ENCODE results near the gene SAMD11. TPM values are rescaled to one million over a fixed set of nuclear protein-coding genes. Genes with fewer than 3 reads are reported as not detected.

The SAMD11 gene
- total RNA-seq, 4 donors from 2014 or later: 2.2 to 26.9 (median 3.0) TPM; not detected in 1

GRCh38 chr1:941015-941587 lies 17.4 kb downstream of the SAMD11 start:
- Histone ChIP-seq H3K36me3 (peaks cover 0 to under 1% (median 0%) of the 10 kb centered on the region in 4 donors), H3K27me3 (peaks cover 78% of the 10 kb centered on the region), H3K4me3 (peak overlapping the region in 2 of 4 donors; percentile 39 to 51), H3K4me1 (peaks cover 23 to 41% (median 35%) of the 10 kb centered on the region in 4 donors), H3K27ac (peak overlapping the region; percentile 40 to 82 (median 70)), H3K9me3 (no peaks in the 10 kb centered on the region)
- TF ChIP-seq POLR2AphosphoS5 (IDR thresholded peaks at IDR 0.05) (no peak), CTCF (IDR thresholded peaks at IDR 0.05) (no peak), EP300 (IDR thresholded peaks at IDR 0.05; ENCODE audit: low read depth) (no peak), POLR2A (IDR thresholded peaks at IDR 0.05) (no peak)
- DNase-seq: no peak
- 1% methylated on average over 14 of the region's 36 CpGs; no CpG with 5 or more reads in 1 of the 2 donors for WGBS, 2 donors (ENCODE audit: low coverage in 1 of 2)
- in situ Hi-C loops (cut with MboI; ENCODE audit: low pct_ligation_motif_present in 1 of 4, low pct_unique_long_range_greater_than_20kb in 1 of 4, low sequenced_read_pairs in 3 of 4): no loop called here
- intact Hi-C loops (cut with DNase I; ENCODE audit: low total_unique reads): no loop called here

DNA sequence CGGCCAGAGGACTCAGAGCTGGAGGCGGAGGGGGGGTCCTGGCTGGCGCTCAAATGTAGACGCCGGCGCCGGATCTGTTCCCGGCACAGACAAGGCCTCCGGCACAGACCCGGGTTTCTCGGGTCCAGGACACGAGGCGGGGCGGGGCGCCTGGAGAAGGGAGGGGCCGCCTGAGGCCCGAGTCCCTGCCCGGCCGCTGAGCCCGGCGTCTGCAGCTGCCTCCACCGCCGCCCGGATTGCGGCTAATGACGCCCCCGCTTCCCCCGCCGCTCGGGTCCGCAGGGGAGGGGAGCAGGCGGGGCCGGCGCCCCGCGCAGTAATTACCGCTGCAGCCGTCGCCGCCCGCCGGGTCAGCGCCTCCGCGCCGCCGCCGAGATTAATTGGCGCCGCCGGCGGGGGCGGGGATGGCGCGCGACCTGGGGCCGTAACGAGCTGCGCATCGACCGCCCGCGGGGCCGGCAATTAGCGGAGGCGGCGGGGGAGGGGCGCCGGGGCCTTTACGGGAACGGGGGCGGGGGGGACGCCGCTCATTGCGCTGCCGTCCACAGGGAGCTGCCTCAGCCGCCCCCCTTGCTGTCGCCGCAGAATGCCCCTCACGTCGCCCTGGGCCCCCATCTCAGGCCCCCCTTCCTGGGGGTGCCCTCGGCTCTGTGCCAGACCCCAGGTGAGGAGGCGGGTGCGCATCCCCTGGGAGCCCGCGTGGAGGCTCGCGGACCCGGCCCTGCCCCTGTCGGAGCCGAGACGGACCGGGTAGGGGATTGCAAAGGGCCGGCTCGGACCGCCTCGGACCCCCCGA lies 18.1 kb downstream of the SAMD11 start:
- H3K9me3 ChIP-seq: no peaks in the 10 kb centered on the region
- peak in 1 of 3 donors; percentile 4 for TF ChIP-seq POLR2AphosphoS5 (IDR thresholded peaks at IDR 0.05)
- no peak for TF ChIP-seq POLR2A (IDR thresholded peaks at IDR 0.05)
- in situ Hi-C loops (cut with MboI; ENCODE audit: low pct_ligation_motif_present in 1 of 4, low pct_unique_long_range_greater_than_20kb in 1 of 4, low sequenced_read_pairs in 3 of 4): no loop called here

DNA sequence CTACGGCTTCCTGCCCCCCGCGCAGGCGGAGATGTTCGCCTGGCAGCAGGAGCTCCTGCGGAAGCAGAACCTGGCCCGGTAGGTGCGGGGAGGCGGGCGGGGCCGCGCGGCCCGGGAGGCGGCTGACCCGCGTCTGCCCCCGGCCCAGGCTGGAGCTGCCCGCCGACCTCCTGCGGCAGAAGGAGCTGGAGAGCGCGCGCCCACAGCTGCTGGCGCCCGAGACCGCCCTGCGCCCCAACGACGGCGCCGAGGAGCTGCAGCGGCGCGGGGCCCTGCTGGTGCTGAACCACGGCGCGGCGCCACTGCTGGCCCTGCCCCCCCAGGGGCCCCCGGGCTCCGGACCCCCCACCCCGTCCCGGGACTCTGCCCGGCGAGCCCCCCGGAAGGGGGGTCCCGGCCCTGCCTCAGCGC lies 18.7 kb downstream of the SAMD11 start:
- Histone ChIP-seq H3K36me3 (peaks cover 0 to 4% (median 0%) of the 10 kb centered on the region in 4 donors), H3K27ac (peak overlapping the region; percentile 45 to 82 (median 70)), H3K9me3 (no peaks in the 10 kb centered on the region), H3K4me3 (peak overlapping the region in 3 of 4 donors; percentile 25 to 51 (median 39)), H3K4me1 (peaks cover 23 to 41% (median 34%) of the 10 kb centered on the region in 4 donors), H3K27me3 (peaks cover 65% of the 10 kb centered on the region)
- DNase-seq: no peak
- in situ Hi-C loops (cut with MboI; ENCODE audit: low pct_ligation_motif_present in 1 of 4, low pct_unique_long_range_greater_than_20kb in 1 of 4, low sequenced_read_pairs in 3 of 4) (no loop called here), intact Hi-C loops (cut with DNase I; ENCODE audit: low total_unique reads) (no loop called here)
- no peak for TF ChIP-seq POLR2A (IDR thresholded peaks at IDR 0.05)
- no peak for TF ChIP-seq POLR2AphosphoS5 (IDR thresholded peaks at IDR 0.05)
- WGBS, 2 donors (ENCODE audit: low coverage in 1 of 2): 0% methylated on average over 10 of the region's 48 CpGs; no CpG with 5 or more reads in 1 of the 2 donors

More for the DNA sequence above, 18.1 kb downstream of the SAMD11 start:
- DNase-seq: peak; percentile 73
- 1% methylated on average over 28 of the region's 98 CpGs; no CpG with 5 or more reads in 1 of the 2 donors for WGBS, 2 donors (ENCODE audit: low coverage in 1 of 2)
- peak overlapping the region; percentile 15 to 51 (median 32) for H3K4me3 ChIP-seq
- H3K4me1 ChIP-seq: peaks cover 23 to 41% (median 34%) of the 10 kb centered on the region in 4 donors
- H3K27ac ChIP-seq: peak overlapping the region; percentile 40 to 82 (median 70)
- peaks cover 0 to 4% (median 0%) of the 10 kb centered on the region in 4 donors for H3K36me3 ChIP-seq
- intact Hi-C loops (cut with DNase I; ENCODE audit: low total_unique reads): no loop called here
- peaks cover 71% of the 10 kb centered on the region for H3K27me3 ChIP-seq

GRCh38 chr1:942864-943533 lies 19.3 kb downstream of the SAMD11 start:
- 20 to 44% methylated on average over 2 to 21 of the region's 27 CpGs for WGBS, 2 donors (ENCODE audit: low coverage in 1 of 2)
- DNase-seq: peak; percentile 46
- Histone ChIP-seq H3K9me3 (no peaks in the 10 kb centered on the region), H3K4me3 (peak overlapping the region in 2 of 4 donors; percentile 39 to 51), H3K27ac (peak overlapping the region; percentile 65 to 82 (median 70)), H3K36me3 (peaks cover 0 to 4% (median 0%) of the 10 kb centered on the region in 4 donors), H3K27me3 (peaks cover 59% of the 10 kb centered on the region), H3K4me1 (peaks cover 23 to 41% (median 34%) of the 10 kb centered on the region in 4 donors)
- TF ChIP-seq POLR2A (IDR thresholded peaks at IDR 0.05) (no peak), EP300 (IDR thresholded peaks at IDR 0.05; ENCODE audit: low read depth) (no peak), CTCF (IDR thresholded peaks at IDR 0.05) (no peak), POLR2AphosphoS5 (IDR thresholded peaks at IDR 0.05) (no peak)
- intact Hi-C loops (cut with DNase I; ENCODE audit: low total_unique reads) (no loop called here), in situ Hi-C loops (cut with MboI; ENCODE audit: low pct_ligation_motif_present in 1 of 4, low pct_unique_long_range_greater_than_20kb in 1 of 4, low sequenced_read_pairs in 3 of 4) (no loop called here)

All from transverse colon (tissue), 4 donors.